ENCODE results near the gene PARD3B. TPM values are rescaled to one million over a fixed set of nuclear protein-coding genes. Genes with fewer than 3 reads are reported as not detected.
A peak's percentile ranks its signal among the peaks of the same experiment; 100 is the strongest.

Gene PARD3B
- total and polyA plus RNA-seq, 2 of the 4 experiments (the other 2 are of a cell fraction): 3.3 to 15.6 TPM

GRCh38 chr2:204842068-204842467 is 296.8 kb downstream of the PARD3B start:
- no peak overlapping the region for H4K5ac ChIP-seq (ENCODE audit: low read depth, low read length)
- H3K36me3 ChIP-seq (ENCODE audit: control insufficient read depth, insufficient read depth, low read length): no peaks in the 10 kb centered on the region
- H3K56ac ChIP-seq (ENCODE audit: extremely low read depth, insufficient read depth, low read length): no peak overlapping the region
- no peak overlapping the region for H3K14ac ChIP-seq (replicated peaks; ENCODE audit: low read depth, low read length)
- H2BK120ac ChIP-seq (ENCODE audit: low read depth, low read length): no peak overlapping the region
- H3K4me1 ChIP-seq (ENCODE audit: control insufficient read depth, insufficient read depth, low read length): peaks cover 5% of the 10 kb centered on the region
- ATAC-seq (ENCODE audit: low read depth): no peak
- no peak overlapping the region for H2BK5ac ChIP-seq (ENCODE audit: low read depth, low read length, poor library complexity, severe bottlenecking)
- CTCF ChIA-PET: interaction anchor here (0.6 to 0.8 kb wide), 2 partner anchors 23 to 36 kb away, joined by 3 to 4 read pairs; no protein-coding TSS in a partner anchor
- in situ Hi-C loops (cut with MboI; ENCODE audit: low sequenced_read_pairs): no loop called here
- H2AK9ac ChIP-seq (replicated peaks; ENCODE audit: low read depth, low read length, poor library complexity): no peak overlapping the region
- no peak overlapping the region for H3K23ac ChIP-seq (ENCODE audit: low read depth, low read length)
- no peak overlapping the region for H2AFZ ChIP-seq (replicated peaks; ENCODE audit: low read length, poor library complexity)
- H4K8ac ChIP-seq (ENCODE audit: low read depth in 2 of 2, low read length in 2 of 2): no peak overlapping the region
- H3K4me3 ChIP-seq (ENCODE audit: insufficient read depth, low read depth, low read length): no peak overlapping the region
- H3K9me1 ChIP-seq (ENCODE audit: insufficient read depth, low read length): peaks cover 4% of the 10 kb centered on the region
- DNase-seq: no peak
- intact Hi-C loops (cut with micrococcal nuclease): loop anchor here (2.0 to 10.0 kb wide), 3 partner anchors 137 to 517 kb away; partner anchors contain the start of gene PARD3B
- H3K9me3 ChIP-seq (ENCODE audit: control insufficient read depth, insufficient read depth, low read length): no peaks in the 10 kb centered on the region
- dilution Hi-C loops (cut with HindIII; ENCODE audit: low sequenced_read_pairs, unreplicated experiment): no loop called here
- no peak overlapping the region for H3K27ac ChIP-seq (ENCODE audit: insufficient read depth, low read length)
- no peak overlapping the region for H3K4ac ChIP-seq (ENCODE audit: low read depth, low read length)
- BruUV-seq (replicated peaks): no TSS peak
- H2AK5ac ChIP-seq (ENCODE audit: low read depth, low read length): no peak overlapping the region
- H3K4me2 ChIP-seq (ENCODE audit: low read depth, low read length): peak overlapping the region; percentile 41; the same call in 1 of the 2 replicates
- H3K18ac ChIP-seq (ENCODE audit: low read depth, low read length): no peak overlapping the region
- POLR2A ChIA-PET (ENCODE audit: unreplicated experiment): no interaction called here
- H3K9ac ChIP-seq (ENCODE audit: low read depth, low read length): no peak overlapping the region
- H2BK20ac ChIP-seq (ENCODE audit: low read depth, low read length): no peak overlapping the region
- H3K27me3 ChIP-seq (ENCODE audit: control insufficient read depth, insufficient read depth, low read length): no peaks in the 10 kb centered on the region
- WGBS, 2 experiments (ENCODE audit: extremely low coverage in 2 of 2, insufficient read length in 1 of 2): no CpG with 5 or more reads among the region's 1 CpG
- peaks cover 8% of the 10 kb centered on the region; the same call in 1 of the 2 replicates for H4K20me1 ChIP-seq (ENCODE audit: insufficient read depth, low read length)
- H2BK15ac ChIP-seq (ENCODE audit: low read depth, low read length): no peak overlapping the region
- H4K91ac ChIP-seq (ENCODE audit: insufficient read depth, low read depth, low read length): no peak overlapping the region
- H3K79me1 ChIP-seq (ENCODE audit: low read depth in 1 of 2, low read length in 2 of 2): peaks cover 8 to 12% of the 10 kb centered on the region in 2 experiments; a peak in 3 of 4 replicates
- TF ChIP-seq FOS (IDR thresholded peaks at IDR 0.05; ENCODE audit: low read depth, low read length) (no peak), NFE2L2 (IDR thresholded peaks at IDR 0.05; ENCODE audit: low read depth, low read length) (no peak), SMC3 (IDR thresholded peaks at IDR 0.05; ENCODE audit: low read depth, low read length) (no peak), MXI1 (IDR thresholded peaks at IDR 0.05; ENCODE audit: borderline replicate concordance, low read depth, low read length) (no peak), RAD21 (IDR thresholded peaks at IDR 0.05; ENCODE audit: low read length) (no peak), BHLHE40 (IDR thresholded peaks at IDR 0.05; ENCODE audit: low read depth, low read length) (no peak), ELK1 (IDR thresholded peaks at IDR 0.05; ENCODE audit: borderline replicate concordance, low read depth, low read length) (no peak), POLR2A (IDR thresholded peaks at IDR 0.05; ENCODE audit: low read depth, low read length) (no peak)
- TF ChIP-seq, protein P1, sequence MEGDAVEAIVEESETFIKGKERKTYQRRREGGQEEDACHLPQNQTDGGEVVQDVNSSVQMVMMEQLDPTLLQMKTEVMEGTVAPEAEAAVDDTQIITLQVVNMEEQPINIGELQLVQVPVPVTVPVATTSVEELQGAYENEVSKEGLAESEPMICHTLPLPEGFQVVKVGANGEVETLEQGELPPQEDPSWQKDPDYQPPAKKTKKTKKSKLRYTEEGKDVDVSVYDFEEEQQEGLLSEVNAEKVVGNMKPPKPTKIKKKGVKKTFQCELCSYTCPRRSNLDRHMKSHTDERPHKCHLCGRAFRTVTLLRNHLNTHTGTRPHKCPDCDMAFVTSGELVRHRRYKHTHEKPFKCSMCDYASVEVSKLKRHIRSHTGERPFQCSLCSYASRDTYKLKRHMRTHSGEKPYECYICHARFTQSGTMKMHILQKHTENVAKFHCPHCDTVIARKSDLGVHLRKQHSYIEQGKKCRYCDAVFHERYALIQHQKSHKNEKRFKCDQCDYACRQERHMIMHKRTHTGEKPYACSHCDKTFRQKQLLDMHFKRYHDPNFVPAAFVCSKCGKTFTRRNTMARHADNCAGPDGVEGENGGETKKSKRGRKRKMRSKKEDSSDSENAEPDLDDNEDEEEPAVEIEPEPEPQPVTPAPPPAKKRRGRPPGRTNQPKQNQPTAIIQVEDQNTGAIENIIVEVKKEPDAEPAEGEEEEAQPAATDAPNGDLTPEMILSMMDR (conservative IDR thresholded peaks at IDR 0.05; ENCODE audit: low read depth, low read length): no peak
